ENCODE results near the gene ITGA7. TPM values are rescaled to one million over a fixed set of nuclear protein-coding genes. Genes with fewer than 3 reads are reported as not detected.

The ITGA7 gene, protein sequence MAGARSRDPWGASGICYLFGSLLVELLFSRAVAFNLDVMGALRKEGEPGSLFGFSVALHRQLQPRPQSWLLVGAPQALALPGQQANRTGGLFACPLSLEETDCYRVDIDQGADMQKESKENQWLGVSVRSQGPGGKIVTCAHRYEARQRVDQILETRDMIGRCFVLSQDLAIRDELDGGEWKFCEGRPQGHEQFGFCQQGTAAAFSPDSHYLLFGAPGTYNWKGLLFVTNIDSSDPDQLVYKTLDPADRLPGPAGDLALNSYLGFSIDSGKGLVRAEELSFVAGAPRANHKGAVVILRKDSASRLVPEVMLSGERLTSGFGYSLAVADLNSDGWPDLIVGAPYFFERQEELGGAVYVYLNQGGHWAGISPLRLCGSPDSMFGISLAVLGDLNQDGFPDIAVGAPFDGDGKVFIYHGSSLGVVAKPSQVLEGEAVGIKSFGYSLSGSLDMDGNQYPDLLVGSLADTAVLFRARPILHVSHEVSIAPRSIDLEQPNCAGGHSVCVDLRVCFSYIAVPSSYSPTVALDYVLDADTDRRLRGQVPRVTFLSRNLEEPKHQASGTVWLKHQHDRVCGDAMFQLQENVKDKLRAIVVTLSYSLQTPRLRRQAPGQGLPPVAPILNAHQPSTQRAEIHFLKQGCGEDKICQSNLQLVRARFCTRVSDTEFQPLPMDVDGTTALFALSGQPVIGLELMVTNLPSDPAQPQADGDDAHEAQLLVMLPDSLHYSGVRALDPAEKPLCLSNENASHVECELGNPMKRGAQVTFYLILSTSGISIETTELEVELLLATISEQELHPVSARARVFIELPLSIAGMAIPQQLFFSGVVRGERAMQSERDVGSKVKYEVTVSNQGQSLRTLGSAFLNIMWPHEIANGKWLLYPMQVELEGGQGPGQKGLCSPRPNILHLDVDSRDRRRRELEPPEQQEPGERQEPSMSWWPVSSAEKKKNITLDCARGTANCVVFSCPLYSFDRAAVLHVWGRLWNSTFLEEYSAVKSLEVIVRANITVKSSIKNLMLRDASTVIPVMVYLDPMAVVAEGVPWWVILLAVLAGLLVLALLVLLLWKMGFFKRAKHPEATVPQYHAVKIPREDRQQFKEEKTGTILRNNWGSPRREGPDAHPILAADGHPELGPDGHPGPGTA
- total RNA-seq = 14.7 TPM
- long read RNA-seq, partial matches to known transcripts = 15 of 21 reads
- long read RNA-seq, other reads (novel, unspliced or antisense) = 5 of 21 reads

DNA sequence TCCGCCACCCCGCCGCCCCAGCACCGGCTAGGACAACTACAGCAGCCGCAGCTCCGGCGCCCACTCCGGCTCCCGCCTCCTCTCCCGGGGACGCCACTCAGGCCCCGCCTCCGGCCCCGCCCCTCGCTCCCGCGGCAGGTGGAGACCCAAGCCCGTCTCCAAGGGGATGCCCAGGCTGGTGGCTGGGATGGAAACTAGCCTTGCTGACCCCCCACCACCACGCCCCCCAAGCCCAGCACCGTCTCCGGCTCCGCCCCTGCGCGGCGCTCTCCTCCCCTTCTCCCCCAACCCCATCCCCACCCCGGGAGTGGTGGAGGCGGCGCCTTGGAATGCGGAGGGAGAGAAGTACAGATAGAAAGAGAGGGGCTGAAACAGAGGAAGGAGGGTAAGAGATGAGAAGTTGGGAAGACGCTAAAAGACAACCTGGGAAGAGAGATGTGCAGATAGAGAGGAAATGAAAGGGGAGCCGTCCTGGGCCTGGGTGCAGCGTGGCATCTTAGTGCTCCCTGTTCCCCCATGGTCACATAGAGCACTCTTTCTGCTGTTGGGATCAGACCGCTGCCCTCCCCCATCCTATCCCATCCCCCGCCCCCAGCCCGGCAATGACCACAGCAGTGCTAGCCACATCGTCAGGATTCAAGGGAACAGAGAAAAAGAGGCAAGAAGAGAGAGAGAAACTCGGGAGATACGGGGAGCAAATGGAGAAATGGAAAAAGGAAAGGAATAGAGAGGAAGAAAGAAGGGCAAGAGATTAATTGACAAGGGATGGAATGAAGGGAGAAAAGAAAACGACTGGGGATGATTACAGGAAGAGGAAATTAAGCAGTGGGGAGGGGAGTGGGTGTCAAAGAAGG is at the start of gene ITGA7:
Gene ITGA7, minus strand, starts transcription at position 64 of the 854 bp plus-strand sequence. CDS start 222 bp downstream, outside the sequence.
- peaks cover 11% of the 10 kb centered on the region for H3K27me3 ChIP-seq
- H3K9me3 ChIP-seq = no peaks in the 10 kb centered on the region
- H3K27ac ChIP-seq = no peak within 1 kb of the TSS
- intact Hi-C loops (cut with DNase I) = no loop called here
- ATAC-seq (peak; percentile 76), DNase-seq (peak; percentile 84)
- H3K4me1 ChIP-seq = peaks cover 17% of the 10 kb centered on the region
- peak within 1 kb of the TSS; percentile 64 for H3K4me3 ChIP-seq
- TF ChIP-seq, protein P1, sequence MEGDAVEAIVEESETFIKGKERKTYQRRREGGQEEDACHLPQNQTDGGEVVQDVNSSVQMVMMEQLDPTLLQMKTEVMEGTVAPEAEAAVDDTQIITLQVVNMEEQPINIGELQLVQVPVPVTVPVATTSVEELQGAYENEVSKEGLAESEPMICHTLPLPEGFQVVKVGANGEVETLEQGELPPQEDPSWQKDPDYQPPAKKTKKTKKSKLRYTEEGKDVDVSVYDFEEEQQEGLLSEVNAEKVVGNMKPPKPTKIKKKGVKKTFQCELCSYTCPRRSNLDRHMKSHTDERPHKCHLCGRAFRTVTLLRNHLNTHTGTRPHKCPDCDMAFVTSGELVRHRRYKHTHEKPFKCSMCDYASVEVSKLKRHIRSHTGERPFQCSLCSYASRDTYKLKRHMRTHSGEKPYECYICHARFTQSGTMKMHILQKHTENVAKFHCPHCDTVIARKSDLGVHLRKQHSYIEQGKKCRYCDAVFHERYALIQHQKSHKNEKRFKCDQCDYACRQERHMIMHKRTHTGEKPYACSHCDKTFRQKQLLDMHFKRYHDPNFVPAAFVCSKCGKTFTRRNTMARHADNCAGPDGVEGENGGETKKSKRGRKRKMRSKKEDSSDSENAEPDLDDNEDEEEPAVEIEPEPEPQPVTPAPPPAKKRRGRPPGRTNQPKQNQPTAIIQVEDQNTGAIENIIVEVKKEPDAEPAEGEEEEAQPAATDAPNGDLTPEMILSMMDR (IDR thresholded peaks at IDR 0.05) = no peak
- H3K36me3 ChIP-seq = no peaks in the 10 kb centered on the region

DNA sequence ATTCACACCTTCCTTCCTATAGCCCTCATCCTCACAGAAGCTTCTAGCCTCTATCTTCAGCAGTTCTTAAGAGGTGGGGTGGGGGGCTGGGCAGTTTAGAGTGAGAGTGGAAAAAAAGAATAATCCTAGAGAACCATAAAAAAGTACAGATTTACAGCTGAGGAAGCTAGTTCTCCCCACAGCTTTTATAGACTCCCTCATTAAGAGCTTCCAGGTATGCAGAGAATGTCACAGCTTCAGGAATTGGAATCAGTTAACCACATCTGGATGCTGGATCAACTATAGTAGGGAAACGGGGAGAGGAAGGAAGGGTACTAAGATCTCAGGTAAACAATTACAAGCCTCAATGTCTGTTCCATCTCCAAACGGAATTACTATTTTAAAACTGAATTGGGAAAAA is 47.5 kb upstream of the ITGA7 start:
- no peak overlapping the region for H3K27ac ChIP-seq
- H3K27me3 ChIP-seq = no peaks in the 10 kb centered on the region
- DNase-seq = no peak
- no peak overlapping the region for H3K4me3 ChIP-seq
- TF ChIP-seq, protein P1 (IDR thresholded peaks at IDR 0.05) = no peak
- intact Hi-C loops (cut with DNase I) = no loop called here
- peaks cover 95% of the 10 kb centered on the region for H3K36me3 ChIP-seq
- no peak for ATAC-seq
- no peaks in the 10 kb centered on the region for H3K4me1 ChIP-seq
- H3K9me3 ChIP-seq = no peaks in the 10 kb centered on the region

DNA sequence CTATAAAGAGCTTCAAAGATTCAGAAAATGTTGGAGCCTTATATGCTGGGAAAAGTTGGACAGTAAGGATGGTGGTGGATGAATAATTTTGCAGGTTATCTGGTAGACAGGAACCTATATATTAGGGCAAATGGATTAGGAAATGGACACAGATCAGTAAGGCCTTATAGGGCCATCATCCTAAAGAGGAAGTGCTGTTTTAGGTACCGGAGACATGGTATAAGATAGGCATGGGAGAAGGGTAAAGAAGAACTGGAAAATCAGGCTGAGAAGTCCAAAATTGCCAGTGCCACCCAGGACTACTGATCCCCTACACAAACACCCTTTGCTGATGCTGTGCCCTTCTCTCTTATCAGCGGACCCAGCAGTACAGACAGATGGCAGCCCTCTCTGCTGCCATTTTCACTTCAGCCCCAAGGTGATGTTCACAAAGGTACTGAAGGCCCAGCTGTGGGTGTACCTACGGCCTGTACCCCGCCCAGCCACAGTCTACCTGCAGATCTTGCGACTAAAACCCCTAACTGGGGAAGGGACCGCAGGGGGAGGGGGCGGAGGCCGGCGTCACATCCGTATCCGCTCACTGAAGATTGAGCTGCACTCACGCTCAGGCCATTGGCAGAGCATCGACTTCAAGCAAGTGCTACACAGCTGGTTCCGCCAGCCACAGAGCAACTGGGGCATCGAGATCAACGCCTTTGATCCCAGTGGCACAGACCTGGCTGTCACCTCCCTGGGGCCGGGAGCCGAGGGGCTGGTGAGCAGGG is 40.7 kb upstream of the ITGA7 start:
- TF ChIP-seq, protein P1 (IDR thresholded peaks at IDR 0.05) = no peak
- intact Hi-C loops (cut with DNase I) = loop anchor here (10.0 kb wide), 1 partner anchor 46 kb away; no protein-coding TSS in a partner anchor
- DNase-seq = no peak

DNA sequence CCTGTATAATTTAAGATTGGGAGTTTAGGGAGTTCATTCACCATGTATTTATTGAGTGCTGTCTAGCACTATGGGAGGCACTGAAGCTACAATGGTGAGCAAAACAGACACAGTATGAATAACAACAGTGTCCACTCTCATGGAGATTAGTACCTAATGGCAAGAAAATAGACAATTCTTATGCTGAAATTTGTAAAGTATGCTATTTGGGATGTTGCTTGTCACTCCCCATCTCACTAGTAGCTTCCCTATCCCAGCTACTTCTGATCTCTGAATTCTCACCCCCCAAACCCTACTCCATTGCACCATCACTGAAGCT is 39.2 kb upstream of the ITGA7 start:
- Histone ChIP-seq H3K27ac (no peak overlapping the region), H3K9me3 (no peaks in the 10 kb centered on the region), H3K4me3 (no peak overlapping the region), H3K27me3 (no peaks in the 10 kb centered on the region), H3K36me3 (peaks cover 12% of the 10 kb centered on the region), H3K4me1 (peaks cover 9% of the 10 kb centered on the region)
- intact Hi-C loops (cut with DNase I) = loop anchor here (10.0 kb wide), 1 partner anchor 48 kb away; no protein-coding TSS in a partner anchor
- no peak for ATAC-seq
- no peak for DNase-seq
- TF ChIP-seq, protein P1 (IDR thresholded peaks at IDR 0.05) = no peak

More for the DNA sequence above, 40.7 kb upstream of the ITGA7 start:
- Histone ChIP-seq H3K36me3 (peaks cover 27% of the 10 kb centered on the region), H3K4me3 (no peak overlapping the region), H3K27ac (no peak overlapping the region), H3K27me3 (no peaks in the 10 kb centered on the region), H3K9me3 (no peaks in the 10 kb centered on the region), H3K4me1 (peaks cover 9% of the 10 kb centered on the region)
- no peak for ATAC-seq
